HepG2 (cell line): ENCODE results near the gene FAM184B.

Source experiments
- ASH2L ChIP-seq: fragments of 300-600, 200-600 bp; sonication (generic); IDR thresholded peaks from 2 replicates; pipeline ENCODE4 v1.7.0; 2017; ENCODE audit warnings: low read depth, mild to moderate bottlenecking, moderate library complexity, mixed read lengths, low read length; ENCODE audit not compliant: insufficient read length
- CBX5 ChIP-seq: sonication (generic); formaldehyde crosslinking; IDR thresholded peaks from 2 replicates; pipeline ENCODE4 v1.4.0; 2020; ENCODE audit warnings: missing genetic modification reagents, borderline replicate concordance
- CEBPG ChIP-seq: IDR thresholded peaks from 2 replicates; pipeline ENCODE4 v1.6.1; 2016
- CTCF ChIP-seq: sonication (generic); formaldehyde crosslinking; IDR thresholded peaks from 2 replicates; pipeline ENCODE4 v1.5.0; 2020; ENCODE audit warnings: mild to moderate bottlenecking, missing genetic modification reagents, moderate library complexity
- EP300 ChIP-seq, 3 experiments: sonication (generic) in 1 of 3; formaldehyde crosslinking in 1 of 3; IDR thresholded peaks; 2 replicates each; pipeline versions ENCODE4 v1.5.1 to v1.6.1; 2011 to 2020; ENCODE audit warnings: low read depth in 2 of 3, low read length in 2 of 3, borderline replicate concordance in 1 of 3, improper control_type of control experiment in 1 of 3, mild to moderate bottlenecking in 1 of 3, missing genetic modification reagents in 1 of 3, moderate library complexity in 1 of 3
- HDAC6 ChIP-seq: fragments of 200-600 bp; sonication (generic); IDR thresholded peaks from 2 replicates; pipeline ENCODE4 v1.7.0; 2017; ENCODE audit warnings: mild to moderate bottlenecking, antibody characterized with exemption, low read length, low read depth
- HNF4G ChIP-seq, 2 experiments: sonication (generic) in 1 of 2; formaldehyde crosslinking in 1 of 2; IDR thresholded peaks; 2 replicates each; pipeline versions ENCODE4 v1.4.0 to v1.6.1; 2011 to 2020; ENCODE audit warnings: borderline replicate concordance in 2 of 2, low read depth in 2 of 2, mild to moderate bottlenecking in 2 of 2, low read length in 1 of 2, missing genetic modification reagents in 1 of 2, moderate library complexity in 1 of 2
- IKZF4 ChIP-seq: sonication (generic); formaldehyde crosslinking; IDR thresholded peaks from 2 replicates; pipeline ENCODE4 v1.5.1; 2020; ENCODE audit warnings: borderline replicate concordance, mild to moderate bottlenecking, low read depth, missing genetic modification reagents; ENCODE audit errors: not compliant biosample characterization
- IRX3 ChIP-seq: sonication (generic); formaldehyde crosslinking; IDR thresholded peaks from 2 replicates; pipeline ENCODE4 v1.8.1; 2023; ENCODE audit warnings: mild to moderate bottlenecking, low read depth, missing genetic modification reagents, borderline replicate concordance
- POLR2A ChIP-seq, 2 experiments: IDR thresholded peaks; 2 replicates each; pipeline ENCODE4 v1.6.1; 2011; ENCODE audit warnings: low read depth in 2 of 2, low read length in 2 of 2, mild to moderate bottlenecking in 1 of 2, moderate library complexity in 1 of 2; ENCODE audit not compliant: insufficient read depth in 1 of 2
- SMYD3 ChIP-seq: sonication (generic); formaldehyde crosslinking; IDR thresholded peaks from 2 replicates; pipeline ENCODE4 v1.8.1; 2023; ENCODE audit warnings: mild to moderate bottlenecking, missing genetic modification reagents
- SNAI1 ChIP-seq: sonication (generic); formaldehyde crosslinking; IDR thresholded peaks from 2 replicates; pipeline ENCODE4 v1.5.0; 2020; ENCODE audit warnings: mild to moderate bottlenecking, missing genetic modification reagents, borderline replicate concordance
- ZNF350 ChIP-seq: sonication (generic); formaldehyde crosslinking; IDR thresholded peaks from 2 replicates; pipeline ENCODE4 v1.4.0; 2020; ENCODE audit warnings: mild to moderate bottlenecking, low read depth, missing genetic modification reagents, borderline replicate concordance
- TF ChIP-seq, protein P1 (sequence below): IDR thresholded peaks from 2 replicates; pipeline ENCODE4 v1.6.1; 2012; ENCODE audit warnings: inconsistent platforms

GRCh38 chr4:17642398-17642783 is 139.0 kb downstream of the FAM184B start:
- TF ChIP-seq CTCF (CRISPR knock-in tag) (no peak), CBX5 (CRISPR knock-in tag) (no peak), IRX3 (CRISPR knock-in tag) (no peak), HNF4G (IDR thresholded peaks at IDR 0.05; ENCODE audit: borderline replicate concordance, low read depth, low read length) (no peak), HNF4G (CRISPR knock-in tag; IDR thresholded peaks at IDR 0.05; ENCODE audit: borderline replicate concordance, low read depth) (no peak), SMYD3 (CRISPR knock-in tag) (no peak), CEBPG (CRISPR knock-in tag) (no peak), HDAC6 (no peak), ZNF350 (no peak), SNAI1 (CRISPR knock-in tag) (no peak), IKZF4 (no peak), ASH2L (no peak), POLR2A (IDR thresholded peaks at IDR 0.05; ENCODE audit: insufficient read depth in 1 of 2, low read depth in 2 of 2, low read length in 2 of 2) (no peak), EP300 (IDR thresholded peaks at IDR 0.05; ENCODE audit: low read depth in 2 of 2, low read length in 2 of 2) (no peak), EP300 (CRISPR knock-in tag; IDR thresholded peaks at IDR 0.05; ENCODE audit: borderline replicate concordance) (no peak)
- TF ChIP-seq, protein P1, sequence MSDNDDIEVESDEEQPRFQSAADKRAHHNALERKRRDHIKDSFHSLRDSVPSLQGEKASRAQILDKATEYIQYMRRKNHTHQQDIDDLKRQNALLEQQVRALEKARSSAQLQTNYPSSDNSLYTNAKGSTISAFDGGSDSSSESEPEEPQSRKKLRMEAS: no peak
